B cell (primary cell): ENCODE measurements around the gene ITSN1.

ENCODE experiments used
- CTCF ChIP-seq: fragments of 200-600 bp; IDR thresholded peaks from one replicate; pipeline ENCODE4 v1.8.0; 2022; ENCODE audit warnings: antibody characterized with exemption, mild to moderate bottlenecking
- EZH2 ChIP-seq: IDR thresholded peaks from 2 replicates; pipeline ENCODE4 v1.6.1; 2012; ENCODE audit warnings: borderline replicate concordance, low read depth, mild to moderate bottlenecking, moderate library complexity, low read length; ENCODE audit not compliant: insufficient read depth, poor library complexity, severe bottlenecking

- no peak for TF ChIP-seq CTCF
- TF ChIP-seq EZH2, result no peak
These were observed 256.3 kb downstream of the ITSN1 start for GRCh38 chr21:33898586-33898985.
